Stimulated activated CD8-positive, alpha-beta memory T cell treated with anti-CD3 and anti-CD28 coated beads, Interleukin-12 subunit alpha, Interleukin-12 subunit beta, amount 100 ng/mL, for 4 hours (primary cell): ENCODE data around the gene DCAF8L2.
"Not testable (repeated sequence)": the region's sequence is repeated elsewhere in the genome, so short reads cannot be mapped to it uniquely, and the experiment has no call there.

Source experiments
- DNase-seq: peaks from one replicate; pipeline ENCODE4 v3.0.0-alpha.2; 2020; ENCODE audit warnings: low read depth

The DCAF8L2 gene

GRCh38 chrX:27679281-27679680, 89.1 kb downstream of the DCAF8L2 start:
- no peak for DNase-seq

GRCh38 chrX:27680726-27681125, 90.6 kb downstream of the DCAF8L2 start:
- no peak for DNase-seq

- DNase-seq = not testable (repeated sequence)
These were observed 93.5 kb downstream of the DCAF8L2 start for GRCh38 chrX:27683566-27684208.

- DNase-seq = no peak
These were observed 104.5 kb downstream of the DCAF8L2 start for GRCh38 chrX:27694667-27695066.

GRCh38 chrX:27706526-27706925, 116.4 kb downstream of the DCAF8L2 start:
- DNase-seq = no peak

GRCh38 chrX:27715610-27716009, 125.5 kb downstream of the DCAF8L2 start:
- DNase-seq = no peak

- DNase-seq = no peak
These were observed 138.1 kb downstream of the DCAF8L2 start for GRCh38 chrX:27728291-27728690.

- no peak for DNase-seq
These were observed 141.8 kb downstream of the DCAF8L2 start for GRCh38 chrX:27731962-27732361.

GRCh38 chrX:27735914-27736313, 145.8 kb downstream of the DCAF8L2 start:
- no peak for DNase-seq

- DNase-seq = no peak
These were observed 150.8 kb downstream of the DCAF8L2 start for GRCh38 chrX:27740933-27741332.

GRCh38 chrX:27743521-27743920, 153.4 kb downstream of the DCAF8L2 start:
- DNase-seq = not testable (repeated sequence)

- no peak for DNase-seq
These were observed 156.4 kb downstream of the DCAF8L2 start for GRCh38 chrX:27746516-27746915.

GRCh38 chrX:27750298-27750697, 160.2 kb downstream of the DCAF8L2 start:
- not testable (repeated sequence) for DNase-seq

- no peak for DNase-seq
These were observed 161.8 kb downstream of the DCAF8L2 start for GRCh38 chrX:27751976-27752375.

GRCh38 chrX:27765718-27766117, 175.6 kb downstream of the DCAF8L2 start:
- no peak for DNase-seq

- DNase-seq = no peak
These were observed 177.2 kb downstream of the DCAF8L2 start for GRCh38 chrX:27767387-27767786.

- no peak for DNase-seq
These were observed 185.8 kb downstream of the DCAF8L2 start for GRCh38 chrX:27775984-27776383.

GRCh38 chrX:27796640-27797257, 206.6 kb downstream of the DCAF8L2 start:
- DNase-seq = no peak

- DNase-seq = no peak
These were observed 207.4 kb downstream of the DCAF8L2 start for GRCh38 chrX:27797575-27797974.
